GM12872 (cell line): ENCODE results near the gene RNASEH2B.

Experiments used
- CTCF ChIP-seq: IDR thresholded peaks from 3 replicates; pipeline ENCODE4 v1.5.1; 2011; ENCODE audit warnings: low read depth, mild to moderate bottlenecking, low read length, moderate library complexity; ENCODE audit not compliant: insufficient read depth

RNASEH2B gene

GRCh38 chr13:50909605-50910484, at the start of gene RNASEH2B:
RNASEH2B (plus strand) TSS chr13:50909791; CDS start chr13:50910077, 286 bp downstream.
- no peak for TF ChIP-seq CTCF

- TF ChIP-seq CTCF, result no peak
These were observed 45.1 kb upstream of the RNASEH2B start for GRCh38 chr13:50864492-50864891.

- TF ChIP-seq CTCF, result no peak
These were observed 42.6 kb upstream of the RNASEH2B start for GRCh38 chr13:50866817-50867636.

GRCh38 chr13:50867637-50867945, 42.0 kb upstream of the RNASEH2B start:
- no peak for TF ChIP-seq CTCF

- no peak for TF ChIP-seq CTCF
These were observed 38.2 kb upstream of the RNASEH2B start for GRCh38 chr13:50871405-50871804.

GRCh38 chr13:50873467-50873866, 36.1 kb upstream of the RNASEH2B start:
- no peak for TF ChIP-seq CTCF

- TF ChIP-seq CTCF, result no peak
These were observed 35.6 kb upstream of the RNASEH2B start for GRCh38 chr13:50873991-50874390.
